Heart right ventricle (tissue), 16 donors: ENCODE results near the gene CHIT1. TPM values are rescaled to one million over a fixed set of nuclear protein-coding genes. Genes with fewer than 3 reads are reported as not detected.
A peak's percentile ranks its signal among the peaks of the same experiment; 100 is the strongest.

Source experiments
- ATAC-seq, 8 donors: fragments of 200-7000 bp; cut with Tn5 transposase; one replicate each; pipeline ENCODE4 v1.9.1; 2020; ENCODE audit warnings: mild to moderate bottlenecking in 8 of 8, moderate library complexity in 8 of 8, moderate number of reproducible peaks in 1 of 8
- DNase-seq, 2 donors: peaks; one replicate each; pipeline ENCODE4 v3.0.0-alpha.2; 2020
- H3K27ac ChIP-seq, 10 donors: fragments of 200-600 bp; sonication (generic) in 2 of 10; one replicate each; pipeline versions ENCODE4 v1.5.0 to v1.8.0; 2020 to 2022; ENCODE audit warnings: mild to moderate bottlenecking in 3 of 10
- H3K27me3 ChIP-seq, 7 donors: fragments of 200-600 bp; one replicate each; pipeline ENCODE4 v1.8.0; 2021 to 2022; ENCODE audit warnings: mild to moderate bottlenecking in 2 of 7
- H3K36me3 ChIP-seq, 9 donors: fragments of 200-600 bp; sonication (generic) in 1 of 9; one replicate each; pipeline versions ENCODE4 v1.5.0 to v1.8.0; 2020 to 2022; ENCODE audit warnings: mild to moderate bottlenecking in 2 of 9
- H3K4me1 ChIP-seq, 9 donors: fragments of 200-600 bp; sonication (generic) in 1 of 9; one replicate each; pipeline versions ENCODE4 v1.5.0 to v1.8.0; 2020 to 2022; ENCODE audit warnings: mild to moderate bottlenecking in 4 of 9
- H3K4me3 ChIP-seq, 10 donors: fragments of 200-600 bp; sonication (generic) in 2 of 10; one replicate each; pipeline versions ENCODE4 v1.5.0 to v1.8.0; 2020 to 2022; ENCODE audit warnings: mild to moderate bottlenecking in 7 of 10, moderate library complexity in 2 of 10
- H3K9me3 ChIP-seq, 11 donors: fragments of 200-600 bp in 10 of 11; sonication (generic) in 2 of 11; one replicate each; pipeline versions ENCODE4 v1.5.0 to v1.8.0; 2013 to 2022; ENCODE audit warnings: mild to moderate bottlenecking in 2 of 11, control low read depth in 1 of 11, moderate library complexity in 1 of 11
- WGBS, 2 donors: extraction: QIAGEN DNeasy Blood & Tissue Kit; methylation state at CpG; one replicate each; pipeline ENCODE4 v1.1.7; 2013; ENCODE audit warnings: inconsistent platforms in 1 of 2; 5-methylcytosine and 5-hydroxymethylcytosine counted together
- intact Hi-C, 10 donors: fragments of 100-400 bp; cut with DNase I; formaldehyde crosslinking; loops; one replicate each; pipeline versions ENCODE4 v1.11.1 to v1.14.2; 2022
- polyA plus RNA-seq, 2 donors: library from polyadenylated mRNA; stranded (reverse); fragments of 200-250 nt; gene quantifications; one replicate each; pipeline ENCODE4 v1.2.3, GENCODE V29; 2013
- total RNA-seq, 10 donors: library from RNA; stranded (reverse); fragmentation: NEBNext Ultra II Directional in 3 of 10; extraction: Animal tissue kit (Norgen Biotek cat#: 25700) in 3 of 10; gene quantifications; one replicate each; pipeline versions ENCODE4 v1.2.1 to v1.2.4, GENCODE V29; 2021 to 2023
- TF ChIP-seq, protein P1 (sequence below), 9 donors: fragments of 200-600 bp; sonication (generic) in 2 of 9; IDR thresholded peaks; one replicate each; pipeline versions ENCODE4 v1.5.0 to v1.8.0; 2021 to 2022; ENCODE audit warnings: antibody characterized with exemption in 9 of 9, mild to moderate bottlenecking in 5 of 9, moderate library complexity in 1 of 9
- donor health status: Arrhythmogenic right ventricular cardiomyopathy.
- donor health status: ischemic (EF 13 %, LVEDD 7.1; RV severe dilation, severe dysfunction).
- donor health status: healthy with polysubstance abuse.
- donor health status: DM: no; HTN: yes; CAD: no.
- donor health status: DM: no; HTN: no; CAD: no.
- donor health status: ischemic (EF 25% LVEDD 6.9; RV normal size, moderate dysfunction).
- donor health status: ischemic (EF 25% LVEDD 5.7; RV mildly dilated, moderate dysfunction).
- donor health status: healthy.
- donor health status: DM: yes; HTN: yes; CAD: no.
- donor health status: Ischemic cardiomyopathy.
- donor health status: ischemic (EF 35%, LVEDD 5.7; RV mildly dilated, moderate dysfunction).
- donor health status: nonischemic (EF 11% LVEDD 7.7; RV severe dilation, severe dysfunction).
- donor health status: DM: yes; HTN: yes; CAD: no.
- donor health status: PGD.
- donor health status: ischemic (EF 29% LVEDD 5.4; RV normal size, mild dysfunction).
- donor health status: nonischemic (EF 23%, LVEDD 6.1; RV moderate dilation, normal function).

Gene CHIT1
- total and polyA plus RNA-seq, 12 donors = 0.05 to 1.3 (median 0.28) TPM; not detected in 6

DNA sequence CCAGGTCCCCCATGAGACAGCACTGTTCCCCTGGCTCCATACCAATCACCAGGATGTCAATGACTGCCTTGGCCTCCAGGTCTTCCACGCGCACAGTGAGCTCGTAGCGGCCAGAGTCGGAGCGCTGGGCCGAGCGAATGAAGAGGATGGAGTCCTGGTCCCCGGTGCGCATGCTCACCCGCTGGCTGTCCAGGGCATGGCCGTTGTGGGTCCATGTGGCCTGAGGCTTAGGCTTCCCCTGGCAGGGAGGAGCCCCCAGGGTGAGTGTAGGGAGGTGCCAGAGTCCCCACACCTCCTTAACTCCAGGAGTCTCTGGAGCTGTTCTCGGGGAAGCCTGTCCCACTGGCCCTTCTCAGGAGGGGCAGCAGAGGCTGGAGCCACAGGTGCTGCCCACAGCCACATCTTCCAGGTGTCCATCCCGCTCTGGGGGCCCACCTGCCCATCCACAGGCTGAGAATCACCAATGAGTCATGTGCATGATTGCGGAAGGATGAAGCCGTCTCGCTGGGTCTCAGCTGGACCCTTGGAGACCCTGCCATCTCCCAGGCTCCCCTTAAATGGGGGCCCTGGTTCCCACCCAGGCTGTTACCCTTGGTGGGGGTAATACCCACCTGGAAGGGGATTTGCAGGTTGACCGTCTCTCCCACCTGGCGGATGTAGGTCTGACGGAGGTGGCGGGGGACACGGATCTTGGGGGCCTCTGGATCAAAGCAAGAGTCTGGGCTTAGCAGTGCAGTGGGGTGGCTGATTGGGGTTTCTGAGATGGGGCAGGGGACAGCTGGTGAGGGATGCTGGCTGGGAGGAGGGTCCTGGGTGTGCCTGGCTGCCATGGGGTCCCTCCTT lies 57.9 kb downstream of the CHIT1 start:
- H3K27ac ChIP-seq = no peak overlapping the region
- H3K36me3 ChIP-seq = no peaks in the 10 kb centered on the region
- peaks cover 0 to 15% (median 0%) of the 10 kb centered on the region in 9 donors for H3K4me1 ChIP-seq
- ATAC-seq (peak in 1 of 8 donors; percentile 8), DNase-seq (no peak)
- no peaks in the 10 kb centered on the region for H3K9me3 ChIP-seq
- 93 to 95% methylated on average over 22 of the region's 22 CpGs for WGBS, 2 donors
- H3K4me3 ChIP-seq = no peak overlapping the region
- H3K27me3 ChIP-seq = peaks cover 0 to 4% (median 0%) of the 10 kb centered on the region in 7 donors
- intact Hi-C loops = loop anchor here (1.0 to 5.0 kb wide), 10 partner anchors 41 to 134 kb away; no protein-coding TSS in a partner anchor
- TF ChIP-seq, protein P1, sequence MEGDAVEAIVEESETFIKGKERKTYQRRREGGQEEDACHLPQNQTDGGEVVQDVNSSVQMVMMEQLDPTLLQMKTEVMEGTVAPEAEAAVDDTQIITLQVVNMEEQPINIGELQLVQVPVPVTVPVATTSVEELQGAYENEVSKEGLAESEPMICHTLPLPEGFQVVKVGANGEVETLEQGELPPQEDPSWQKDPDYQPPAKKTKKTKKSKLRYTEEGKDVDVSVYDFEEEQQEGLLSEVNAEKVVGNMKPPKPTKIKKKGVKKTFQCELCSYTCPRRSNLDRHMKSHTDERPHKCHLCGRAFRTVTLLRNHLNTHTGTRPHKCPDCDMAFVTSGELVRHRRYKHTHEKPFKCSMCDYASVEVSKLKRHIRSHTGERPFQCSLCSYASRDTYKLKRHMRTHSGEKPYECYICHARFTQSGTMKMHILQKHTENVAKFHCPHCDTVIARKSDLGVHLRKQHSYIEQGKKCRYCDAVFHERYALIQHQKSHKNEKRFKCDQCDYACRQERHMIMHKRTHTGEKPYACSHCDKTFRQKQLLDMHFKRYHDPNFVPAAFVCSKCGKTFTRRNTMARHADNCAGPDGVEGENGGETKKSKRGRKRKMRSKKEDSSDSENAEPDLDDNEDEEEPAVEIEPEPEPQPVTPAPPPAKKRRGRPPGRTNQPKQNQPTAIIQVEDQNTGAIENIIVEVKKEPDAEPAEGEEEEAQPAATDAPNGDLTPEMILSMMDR (IDR thresholded peaks at IDR 0.05) = no peak

DNA sequence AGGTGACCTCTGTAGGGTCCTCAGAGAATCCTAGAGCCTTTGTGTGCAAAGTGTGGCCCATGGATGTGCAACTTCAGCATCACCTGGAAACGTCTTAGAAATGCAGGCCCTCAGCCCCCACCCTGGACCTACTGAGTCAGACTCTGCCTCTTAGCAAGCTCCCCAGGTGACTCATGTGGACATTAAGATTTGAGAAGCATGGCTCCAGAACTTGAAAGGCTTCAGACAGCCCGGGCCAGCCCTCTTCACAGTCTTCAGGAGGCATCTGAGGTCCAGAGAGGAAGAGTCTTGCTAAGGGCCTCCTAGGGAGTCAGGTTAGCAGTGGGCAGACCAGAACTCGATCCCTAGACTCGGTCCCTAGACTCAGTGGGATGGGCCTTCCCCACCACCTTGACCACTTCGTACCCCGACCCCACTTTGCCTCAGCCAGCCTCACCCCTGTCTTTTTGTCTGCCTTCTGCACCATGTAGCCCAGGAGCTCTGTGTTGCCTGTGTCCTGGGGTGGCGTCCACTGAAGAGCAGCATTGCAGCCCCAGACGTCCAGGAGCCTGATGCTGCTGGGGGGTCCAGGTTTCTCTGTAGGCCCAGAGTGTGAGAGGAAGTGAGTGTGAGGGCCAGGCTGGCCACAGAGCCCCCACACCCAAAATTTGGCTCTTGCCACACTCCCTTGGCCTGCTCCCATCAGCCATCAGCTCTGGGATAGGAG lies 58.7 kb downstream of the CHIT1 start:
- DNase-seq (no peak), ATAC-seq (no peak)
- peaks cover 0 to 2% (median 0%) of the 10 kb centered on the region in 7 donors for H3K27me3 ChIP-seq
- no peaks in the 10 kb centered on the region for H3K9me3 ChIP-seq
- H3K27ac ChIP-seq = no peak overlapping the region
- peaks cover 0 to under 1% (median 0%) of the 10 kb centered on the region in 9 donors for H3K36me3 ChIP-seq
- H3K4me3 ChIP-seq = no peak overlapping the region
- TF ChIP-seq, protein P1 (IDR thresholded peaks at IDR 0.05) = no peak
- WGBS, 2 donors = 82 to 93% methylated on average over 8 of the region's 8 CpGs
- H3K4me1 ChIP-seq = peaks cover 0 to 9% (median 0%) of the 10 kb centered on the region in 9 donors
- intact Hi-C loops = loop anchor here in 8 of 10 donors (5.0 kb wide), 5 partner anchors 42 to 133 kb away; no protein-coding TSS in a partner anchor

DNA sequence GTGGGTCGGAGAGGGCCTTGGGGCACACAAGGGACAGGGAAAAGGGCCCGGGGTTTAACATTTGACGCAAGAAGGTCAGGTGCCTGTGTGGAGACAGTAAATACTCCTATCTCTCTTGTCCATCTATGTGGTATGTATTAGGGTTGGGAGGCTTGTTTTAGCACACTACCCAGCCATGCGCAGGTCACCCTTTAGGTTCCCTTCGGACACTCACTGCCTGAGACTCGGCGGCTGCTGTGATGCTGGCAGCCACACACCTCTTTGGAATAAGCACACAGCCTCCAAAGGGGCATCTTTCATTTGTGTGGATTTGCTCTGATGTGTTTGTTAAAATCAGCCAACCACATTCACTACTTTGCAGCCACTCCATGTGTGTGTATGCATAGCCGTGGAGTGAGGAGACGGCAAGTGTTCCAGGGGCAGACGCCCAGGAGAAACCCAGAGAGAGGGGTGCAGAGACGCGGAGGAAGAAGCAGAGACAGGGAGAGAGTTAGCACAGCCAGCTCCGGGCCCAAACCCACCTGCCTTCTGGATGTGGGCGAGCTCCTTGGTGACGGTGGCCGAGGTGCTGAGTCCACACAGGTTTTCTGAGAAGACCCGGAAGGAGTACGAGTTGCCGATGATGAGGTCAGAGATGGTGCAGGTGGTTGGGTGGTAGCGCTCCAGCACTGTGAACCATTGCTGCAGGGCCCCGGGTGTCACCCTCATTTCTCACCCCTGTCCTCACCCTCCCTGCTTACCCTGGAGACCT lies 59.5 kb downstream of the CHIT1 start:
- TF ChIP-seq, protein P1 (IDR thresholded peaks at IDR 0.05) = no peak
- WGBS, 2 donors = 87 to 92% methylated on average over 21 of the region's 21 CpGs
- no peak overlapping the region for H3K4me3 ChIP-seq
- H3K27me3 ChIP-seq = no peaks in the 10 kb centered on the region
- intact Hi-C loops = loop anchor here in 8 of 10 donors (5.0 kb wide), 6 partner anchors 42 to 133 kb away; partner anchors contain the start of gene ADORA1 (in 1 of the 8)
- peaks cover 0 to 8% (median 0%) of the 10 kb centered on the region in 9 donors for H3K36me3 ChIP-seq
- ATAC-seq = no peak
- H3K27ac ChIP-seq = no peak overlapping the region
- DNase-seq = no peak
- peaks cover 0 to 1% (median 0%) of the 10 kb centered on the region in 9 donors for H3K4me1 ChIP-seq
- no peaks in the 10 kb centered on the region for H3K9me3 ChIP-seq

DNA sequence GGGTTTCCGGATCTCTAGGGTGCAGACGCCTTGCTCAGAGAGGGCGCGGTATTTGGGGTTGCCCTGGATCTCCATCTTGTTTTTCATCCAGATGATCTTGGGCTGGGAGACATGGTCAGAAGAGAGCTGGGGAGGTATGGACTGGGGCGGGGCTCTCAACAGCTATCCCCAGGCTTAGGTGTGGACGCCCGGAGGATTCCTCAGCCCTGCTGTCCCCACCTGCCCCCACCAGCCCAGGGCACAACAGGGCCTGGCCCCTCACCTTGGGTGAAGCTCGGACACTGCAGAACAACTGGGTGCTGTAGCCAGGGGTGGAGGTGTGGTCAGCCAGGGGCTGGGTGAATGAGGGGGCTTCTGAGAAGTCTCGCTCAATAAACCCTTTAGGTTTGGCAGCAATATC lies 60.5 kb downstream of the CHIT1 start:
- no peaks in the 10 kb centered on the region for H3K4me1 ChIP-seq
- TF ChIP-seq, protein P1 (IDR thresholded peaks at IDR 0.05) = no peak
- DNase-seq = no peak
- H3K27me3 ChIP-seq = no peaks in the 10 kb centered on the region
- H3K36me3 ChIP-seq = peaks cover 0 to 8% (median 0%) of the 10 kb centered on the region in 9 donors
- intact Hi-C loops = loop anchor here in 1 of 10 donors (5.0 kb wide), 1 partner anchor 42 kb away; the partner anchor contains the start of gene ADORA1
- H3K27ac ChIP-seq = no peak overlapping the region
- no peak for ATAC-seq
- no peak overlapping the region for H3K4me3 ChIP-seq
- no peaks in the 10 kb centered on the region for H3K9me3 ChIP-seq
- 92 to 94% methylated on average over 9 of the region's 9 CpGs for WGBS, 2 donors
